ENCODE measurements around the gene FOCAD.

FOCAD gene

DNA sequence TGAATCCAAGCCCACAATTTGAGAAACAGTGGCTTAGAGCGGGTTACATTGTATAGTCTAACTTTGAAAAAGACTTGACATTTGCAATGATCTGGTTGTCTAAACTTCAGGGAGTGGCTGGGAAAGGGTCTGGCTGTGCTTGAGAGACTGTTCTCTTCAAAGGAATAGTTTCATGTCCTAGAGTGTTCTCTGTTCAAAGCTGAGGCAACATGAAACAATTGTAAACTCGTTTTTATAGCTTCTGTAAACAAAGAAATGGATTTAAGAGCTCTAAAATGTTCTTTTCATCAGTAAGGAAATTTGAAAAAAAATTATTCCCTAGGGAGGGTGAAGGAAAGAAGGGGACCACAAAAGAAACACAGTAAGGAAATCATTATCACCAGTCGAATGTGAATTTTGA, 41.6 kb downstream of the FOCAD start:
- no peak overlapping the region for H3K4me3 ChIP-seq (ENCODE audit: low read length)
- no peak for DNase-seq (ENCODE audit: low read depth, low spot score)

DNA sequence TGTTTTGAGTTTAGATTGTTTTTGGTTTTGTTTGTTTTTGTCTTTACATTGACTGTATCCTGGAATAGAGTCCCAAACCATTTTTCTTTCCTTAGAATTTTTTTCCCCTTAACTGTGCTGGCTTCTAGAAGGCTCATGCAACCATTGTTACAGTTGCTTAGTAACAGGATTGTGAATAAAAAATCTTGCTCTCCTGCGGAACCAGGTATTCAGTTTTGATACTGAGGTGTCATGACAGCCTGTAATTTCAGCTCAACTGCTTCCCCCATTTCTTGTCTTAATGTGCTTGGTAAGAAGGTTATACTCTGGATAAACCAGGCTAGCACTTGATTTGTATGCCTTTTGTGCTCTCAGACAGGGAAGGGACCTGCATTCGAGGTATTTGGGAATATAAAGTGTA, 42.1 kb downstream of the FOCAD start:
- DNase-seq (ENCODE audit: low read depth, low spot score), result no peak
- no peak overlapping the region for H3K4me3 ChIP-seq (ENCODE audit: low read length)

DNA sequence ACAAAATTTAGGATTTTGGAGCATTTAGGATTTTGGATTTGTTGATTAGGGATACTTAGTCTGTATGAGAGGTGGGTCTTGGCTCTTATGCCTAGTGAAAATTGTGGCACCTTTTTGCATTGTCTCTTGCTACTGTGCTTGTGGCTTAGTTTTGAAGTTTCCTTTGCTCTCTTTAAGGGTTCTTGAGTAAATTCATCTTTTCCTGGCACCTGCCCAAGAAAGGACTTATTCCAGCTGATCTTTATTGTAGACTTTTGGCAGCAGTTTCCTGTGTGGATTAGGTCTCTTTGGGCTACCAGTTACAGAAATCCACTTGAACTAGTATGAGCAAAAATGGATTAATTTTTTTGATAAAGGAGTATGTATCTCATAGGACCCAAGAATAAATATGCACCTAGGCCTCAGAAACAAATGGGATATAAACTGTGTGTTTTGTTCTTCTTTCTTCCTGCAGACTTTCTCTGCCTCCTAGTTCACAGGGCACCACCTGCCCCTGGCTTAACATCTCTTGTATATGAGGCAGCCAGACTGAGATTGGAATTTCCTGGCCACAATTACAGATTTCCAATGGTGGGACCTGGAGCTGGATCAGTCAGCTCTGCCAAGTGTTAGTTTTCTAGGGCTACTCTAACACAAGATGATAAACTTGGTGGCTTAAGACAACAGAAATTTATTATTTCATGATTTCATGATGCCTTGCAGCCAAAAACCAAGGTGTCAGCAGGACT, 44.6 kb downstream of the FOCAD start:
- no peak overlapping the region for H3K4me3 ChIP-seq (ENCODE audit: low read length)
- DNase-seq (ENCODE audit: low read depth, low spot score), result peak; percentile 41

DNA sequence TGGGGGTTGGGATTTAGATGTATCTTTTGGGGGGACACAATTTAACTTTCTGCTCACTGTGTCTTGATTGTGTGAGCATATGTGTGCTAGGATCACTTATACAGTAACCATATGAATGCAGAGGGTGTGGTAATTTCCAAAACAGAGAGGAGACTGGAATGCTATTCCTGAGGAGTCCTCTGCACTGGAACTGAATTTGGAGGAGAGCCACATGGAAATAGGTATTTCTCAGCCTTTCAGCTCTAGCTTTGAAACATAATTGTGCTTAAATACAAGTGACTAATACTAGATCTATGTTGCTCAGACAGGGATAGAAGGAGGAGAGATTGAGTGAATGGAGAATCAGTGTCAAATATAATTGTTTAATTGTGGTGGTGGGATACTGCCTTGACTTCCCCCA, 45.5 kb downstream of the FOCAD start:
- no peak for DNase-seq (ENCODE audit: low read depth, low spot score)
- H3K4me3 ChIP-seq (ENCODE audit: low read length), result no peak overlapping the region

DNA sequence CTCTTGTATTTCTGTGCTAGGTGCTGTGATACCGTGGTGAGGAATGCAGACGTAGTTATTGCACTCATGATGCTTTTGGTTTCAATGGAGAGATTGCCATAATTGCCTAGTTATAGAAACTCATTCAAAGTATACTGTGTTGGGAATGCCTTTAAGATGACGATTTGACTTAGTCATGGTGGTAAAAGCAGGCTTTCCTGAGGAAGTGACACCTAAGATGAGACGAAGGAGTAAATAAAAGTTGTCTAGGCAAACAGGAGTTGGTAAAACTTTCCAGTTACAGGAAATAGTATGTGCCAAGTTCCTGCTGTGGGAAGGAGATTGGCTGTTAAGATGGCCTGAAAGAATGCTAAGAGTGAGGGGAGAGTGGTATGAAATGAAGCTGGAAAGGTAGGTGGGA, 48.1 kb downstream of the FOCAD start:
- H3K4me3 ChIP-seq (ENCODE audit: low read length), result no peak overlapping the region
- no peak for DNase-seq (ENCODE audit: low read depth, low spot score)

DNA sequence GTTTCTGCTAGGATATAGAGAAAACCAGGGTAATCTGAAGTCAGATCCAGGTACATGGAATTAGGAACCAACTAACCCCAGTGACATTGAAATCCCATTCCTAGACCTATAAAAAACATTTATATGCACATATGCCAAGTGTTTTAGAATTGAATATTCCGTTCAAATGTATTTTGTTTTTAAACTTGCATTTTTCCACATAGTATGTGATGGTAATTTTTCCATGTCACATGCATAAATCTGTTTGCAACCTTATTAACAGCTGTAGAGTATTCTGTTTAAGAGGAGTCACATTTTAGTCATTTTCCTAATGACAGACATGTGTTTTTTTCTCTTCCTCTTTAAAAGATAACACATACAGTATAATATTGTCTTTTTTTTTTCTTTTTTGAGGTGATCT, 50.2 kb downstream of the FOCAD start:
- DNase-seq (ENCODE audit: low read depth, low spot score), result no peak

DNA sequence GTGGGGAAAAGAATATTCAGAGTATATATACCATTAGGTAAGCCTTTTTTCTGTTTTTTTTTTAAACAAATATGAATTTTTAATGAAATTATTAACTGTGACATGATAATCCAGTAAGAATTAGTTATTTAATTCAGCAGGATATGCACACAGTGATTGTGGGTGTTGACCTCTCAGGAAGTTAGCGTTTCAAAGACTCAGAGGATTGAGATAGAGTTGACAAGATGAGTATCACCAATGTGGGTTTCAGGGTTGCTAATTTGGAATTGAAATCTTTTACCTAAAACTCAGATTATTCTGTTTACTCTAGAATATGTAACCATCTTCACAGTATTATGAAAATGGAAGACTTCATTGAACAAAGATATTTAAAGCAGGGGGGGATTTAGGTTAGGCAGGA, 56.2 kb downstream of the FOCAD start:
- no peak overlapping the region for H3K4me3 ChIP-seq (ENCODE audit: low read length)
- DNase-seq (ENCODE audit: low read depth, low spot score), result no peak

More for the DNA sequence above, 50.2 kb downstream of the FOCAD start:
- no peak overlapping the region for H3K4me3 ChIP-seq (ENCODE audit: low read length)

DNA sequence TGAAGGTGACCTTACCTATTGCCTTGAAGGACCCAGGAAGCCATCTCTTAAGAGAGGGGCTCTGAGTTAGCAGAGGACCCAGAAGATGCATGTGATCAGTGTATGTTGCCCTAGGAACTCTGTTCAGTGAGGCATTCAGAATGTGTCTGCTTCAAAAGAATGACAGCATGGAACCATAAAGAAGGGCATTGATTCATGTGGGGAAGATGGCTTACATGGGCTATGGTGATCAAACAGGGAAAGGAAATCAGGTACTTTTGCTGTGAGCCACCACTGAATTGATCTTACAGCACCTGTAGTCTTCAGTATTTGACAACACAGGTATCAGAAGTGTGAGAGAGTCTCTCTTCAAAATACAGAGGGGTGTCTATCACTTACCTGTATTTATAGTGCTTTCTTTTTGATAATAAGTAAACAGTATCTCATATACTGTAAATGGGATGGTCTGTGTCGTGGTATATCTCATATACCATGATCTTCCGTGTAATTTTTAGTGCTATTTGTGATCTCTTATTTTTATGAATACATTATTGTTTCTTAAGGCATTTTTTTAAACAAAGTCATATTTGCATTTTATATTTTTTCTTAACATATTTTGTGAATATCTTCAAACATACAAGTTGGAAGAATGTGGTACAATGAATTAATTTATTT, 57.0 kb downstream of the FOCAD start:
- H3K4me3 ChIP-seq (ENCODE audit: low read length), result no peak overlapping the region
- DNase-seq (ENCODE audit: low read depth, low spot score), result peak; percentile 39

DNA sequence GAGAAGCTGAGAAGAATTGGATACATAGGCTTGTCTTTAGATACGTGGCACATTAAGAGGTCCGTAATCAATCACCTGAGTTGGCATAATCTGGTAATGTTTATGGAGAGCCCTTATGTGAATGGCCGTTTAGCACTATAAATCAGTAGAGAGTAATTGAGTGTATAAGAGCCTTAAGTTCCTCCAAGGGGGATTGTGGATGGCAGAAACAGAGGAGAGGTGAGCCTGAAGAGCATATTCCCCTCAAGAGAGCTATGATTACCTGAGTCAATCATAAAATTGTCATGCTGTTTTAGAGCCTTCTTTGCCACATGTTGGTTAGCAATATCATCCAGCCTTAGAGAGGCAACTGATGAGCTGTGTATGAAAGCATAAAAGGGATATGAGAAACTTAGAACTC, 58.8 kb downstream of the FOCAD start:
- no peak for DNase-seq (ENCODE audit: low read depth, low spot score)
- H3K4me3 ChIP-seq (ENCODE audit: low read length), result no peak overlapping the region

DNA sequence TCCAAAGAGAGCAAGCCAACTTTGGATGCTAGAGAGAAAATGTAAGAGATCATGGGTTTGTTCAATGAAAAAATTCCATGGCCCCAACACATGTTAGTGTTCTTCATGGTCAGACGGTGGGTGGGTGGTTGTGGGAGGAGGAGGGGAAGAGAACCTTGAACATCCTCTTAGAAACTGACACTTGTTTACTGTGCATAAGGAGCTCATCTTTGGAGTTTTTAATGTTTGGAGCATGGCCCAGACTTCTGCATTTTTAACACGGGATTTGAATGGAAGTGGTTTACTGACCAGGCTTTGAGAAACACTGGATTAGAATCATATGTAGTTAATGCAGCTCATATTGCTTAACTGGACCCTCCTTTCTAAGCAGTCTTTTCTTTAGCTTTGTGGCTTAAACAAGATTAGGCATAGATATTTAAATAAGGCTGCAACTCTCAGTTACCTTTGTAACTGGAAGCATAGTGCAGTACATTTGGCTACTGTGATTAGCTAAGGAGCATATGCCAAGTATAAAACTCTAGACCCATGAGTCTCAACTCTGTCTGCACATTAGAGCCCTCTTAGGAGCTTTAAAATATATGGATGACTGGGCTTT, 60.1 kb downstream of the FOCAD start:
- no peak overlapping the region for H3K4me3 ChIP-seq (ENCODE audit: low read length)
- DNase-seq (ENCODE audit: low read depth, low spot score), result no peak

DNA sequence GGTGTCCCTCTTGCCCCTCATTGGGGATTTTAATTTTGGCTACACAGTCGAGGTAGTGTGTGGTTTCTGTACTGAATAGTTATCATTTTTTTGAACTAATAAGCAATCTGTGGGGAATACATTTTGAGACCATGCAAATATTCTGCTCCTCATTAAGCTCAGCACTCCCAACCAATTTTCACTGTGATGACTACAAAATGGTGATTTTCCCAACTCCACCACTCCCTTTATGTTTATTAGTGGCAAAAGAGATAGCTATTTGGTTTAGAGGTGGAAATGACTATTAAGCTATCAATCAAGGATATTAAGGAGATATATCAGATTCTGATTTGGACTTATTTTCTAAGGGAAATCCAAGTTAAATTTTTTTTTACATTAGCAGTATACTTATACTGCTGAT, 62.9 kb downstream of the FOCAD start:
- DNase-seq (ENCODE audit: low read depth, low spot score), result no peak
- no peak overlapping the region for H3K4me3 ChIP-seq (ENCODE audit: low read length)

DNA sequence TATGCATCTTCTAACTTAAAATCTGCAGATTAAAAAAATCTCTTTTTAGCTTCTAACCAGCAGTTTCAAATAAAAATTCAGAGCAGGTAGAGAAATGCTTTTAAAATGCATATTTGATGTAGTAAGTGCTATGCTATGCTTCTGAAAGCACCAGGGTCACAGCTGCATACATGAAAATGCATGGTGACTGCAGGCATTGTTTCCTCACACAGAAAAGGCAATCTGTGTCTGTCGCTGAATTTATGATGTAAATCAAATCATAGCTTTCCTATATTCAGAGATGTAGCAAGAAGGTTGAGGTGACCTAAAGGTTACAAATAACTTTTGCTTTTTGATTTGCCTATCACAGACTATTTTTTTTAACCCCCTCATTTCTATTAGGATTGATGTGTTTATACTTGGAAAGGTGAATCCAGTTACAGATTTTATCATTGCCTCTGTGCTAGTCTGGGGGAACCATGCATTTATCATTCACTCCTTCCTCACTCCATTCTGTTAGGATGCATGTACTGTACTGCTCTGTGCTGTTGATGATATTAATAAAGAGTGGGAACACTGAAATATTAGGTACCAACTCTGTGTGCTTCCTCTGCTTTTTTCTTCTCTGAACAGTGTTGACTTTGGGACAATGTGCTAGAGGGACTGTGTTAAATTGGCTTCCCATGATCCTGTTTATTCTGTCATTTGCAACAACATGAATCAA, 65.6 kb downstream of the FOCAD start:
- H3K4me3 ChIP-seq (ENCODE audit: low read length), result no peak overlapping the region
- no peak for DNase-seq (ENCODE audit: low read depth, low spot score)

DNA sequence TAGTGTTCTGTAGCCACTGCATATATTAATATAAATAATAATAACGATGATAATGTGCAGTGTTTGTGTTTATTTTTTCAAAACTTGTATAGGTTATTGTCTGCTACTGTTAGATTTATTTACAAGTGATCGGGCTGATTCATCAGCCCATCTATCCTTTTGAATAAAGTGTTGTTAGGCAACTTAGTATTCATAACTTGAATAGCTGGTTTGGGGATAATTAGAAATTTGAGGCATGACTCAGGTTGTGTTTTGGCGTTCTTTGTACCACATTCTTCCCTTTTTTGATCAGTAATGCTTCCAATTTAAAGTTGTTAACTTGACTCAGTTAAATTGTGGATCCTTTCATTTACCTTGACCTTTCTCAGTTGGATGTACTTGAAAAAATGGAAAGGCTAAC, 69.7 kb downstream of the FOCAD start:
- no peak for DNase-seq (ENCODE audit: low read depth, low spot score)
- no peak overlapping the region for H3K4me3 ChIP-seq (ENCODE audit: low read length)

DNA sequence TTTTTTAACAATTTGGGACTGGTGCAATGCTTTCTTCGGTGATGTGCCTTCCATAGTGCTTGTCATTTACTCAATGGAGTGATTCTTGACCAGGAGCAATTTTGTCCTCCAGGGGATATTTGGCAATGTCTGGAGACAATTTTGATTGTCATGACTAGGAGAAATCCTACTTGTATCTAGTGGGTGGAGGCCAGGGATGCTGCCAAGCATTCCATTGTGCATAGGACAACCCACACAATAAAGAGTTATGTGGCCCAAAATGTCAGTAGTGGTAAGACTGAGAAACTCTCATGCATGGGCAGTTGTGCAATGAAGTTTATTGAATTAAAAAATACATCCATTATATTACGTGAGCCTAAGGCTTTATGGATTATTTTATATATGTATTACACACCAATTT, 70.5 kb downstream of the FOCAD start:
- no peak overlapping the region for H3K4me3 ChIP-seq (ENCODE audit: low read length)
- no peak for DNase-seq (ENCODE audit: low read depth, low spot score)

DNA sequence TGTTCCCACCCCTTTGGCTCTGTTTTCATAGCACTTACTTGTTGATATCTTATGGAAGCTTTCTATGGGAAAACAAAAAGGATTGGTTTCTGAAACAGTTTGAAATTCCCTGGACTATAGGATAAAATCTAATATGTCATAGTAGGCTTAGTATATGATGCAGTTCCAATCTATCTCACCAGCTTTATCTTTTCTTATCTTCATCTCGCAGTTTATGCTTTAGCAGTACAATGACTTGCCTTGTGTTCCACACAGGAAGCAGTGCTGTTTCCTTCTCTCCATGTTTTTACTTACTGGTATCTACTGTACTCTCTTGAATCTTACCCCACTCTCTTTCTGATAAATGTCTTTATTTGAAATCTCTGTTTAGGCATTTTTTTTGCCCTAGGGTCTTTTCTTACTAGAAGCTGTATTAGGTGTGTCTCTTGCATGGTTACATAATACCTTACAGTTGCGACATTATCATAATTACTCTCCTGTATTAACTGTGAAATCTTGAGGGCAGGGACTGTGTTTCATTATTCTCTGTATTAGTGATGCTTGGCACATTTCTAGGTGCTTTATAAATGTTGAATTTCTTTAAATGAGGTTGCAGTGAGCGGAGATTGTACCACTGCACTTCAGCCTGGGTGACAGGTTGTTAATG, 76.3 kb downstream of the FOCAD start:
- DNase-seq (ENCODE audit: low read depth, low spot score), result peak; percentile 12
- no peak overlapping the region for H3K4me3 ChIP-seq (ENCODE audit: low read length)

DNA sequence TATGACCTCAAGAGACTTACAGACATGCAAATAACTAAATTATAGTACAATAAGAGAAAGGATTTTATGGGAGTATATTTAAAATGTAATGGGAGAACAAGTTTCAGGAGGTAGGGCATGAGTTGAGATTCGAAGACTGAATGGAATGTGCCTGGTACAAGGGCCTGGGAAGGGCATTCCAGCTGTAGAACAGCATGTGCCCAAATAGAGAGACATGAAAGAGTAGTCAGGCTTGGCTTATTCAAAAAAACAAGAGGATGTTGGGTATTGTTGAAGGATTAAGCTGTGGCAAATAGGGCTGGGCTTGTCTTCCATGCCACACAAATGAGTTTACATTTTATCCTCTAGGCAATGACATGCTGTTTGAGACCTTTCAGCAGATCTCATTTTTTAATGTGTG, 86.9 kb downstream of the FOCAD start:
- H3K4me3 ChIP-seq (ENCODE audit: low read length), result no peak overlapping the region
- no peak for DNase-seq (ENCODE audit: low read depth, low spot score)

DNA sequence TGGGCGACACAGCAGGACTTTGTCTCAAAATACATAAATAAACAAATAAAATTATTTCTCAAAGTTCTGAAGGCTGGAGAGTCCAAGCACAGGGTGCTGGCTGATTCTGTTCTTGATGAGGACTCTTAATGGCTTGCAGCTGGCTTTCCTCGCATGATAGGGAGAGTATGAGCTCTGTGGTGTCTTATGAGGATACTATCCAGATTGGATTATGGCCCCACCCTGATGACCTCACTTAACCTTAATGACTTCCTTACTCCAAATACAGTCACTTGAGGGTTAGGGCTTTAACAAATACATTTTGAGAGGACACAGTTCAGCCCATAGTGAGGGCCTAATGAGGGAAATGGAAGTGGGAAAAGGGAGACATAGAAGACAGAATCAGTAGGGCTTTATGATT, 87.7 kb downstream of the FOCAD start:
- H3K4me3 ChIP-seq (ENCODE audit: low read length), result no peak overlapping the region
- DNase-seq (ENCODE audit: low read depth, low spot score), result no peak

DNA sequence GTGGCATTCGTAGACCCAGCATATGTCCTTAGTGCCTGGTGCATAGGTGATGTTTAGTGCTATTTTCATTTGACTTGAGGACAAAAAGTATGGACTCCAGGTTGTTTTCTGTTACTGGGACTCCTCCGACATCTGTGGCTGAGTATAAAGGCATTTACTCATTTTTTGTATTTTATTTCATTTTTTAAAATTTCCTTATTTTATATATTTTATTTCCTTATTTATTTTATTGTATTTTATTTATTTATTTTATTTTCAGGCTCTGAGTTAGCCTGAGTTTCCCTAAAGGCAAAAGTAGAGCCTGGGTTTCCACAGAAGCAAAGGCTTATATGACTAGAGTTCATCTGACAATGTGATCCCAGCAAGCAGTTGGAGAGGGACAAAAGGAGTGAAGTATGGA, 91.6 kb downstream of the FOCAD start:
- no peak for DNase-seq (ENCODE audit: low read depth, low spot score)
- no peak overlapping the region for H3K4me3 ChIP-seq (ENCODE audit: low read length)

DNA sequence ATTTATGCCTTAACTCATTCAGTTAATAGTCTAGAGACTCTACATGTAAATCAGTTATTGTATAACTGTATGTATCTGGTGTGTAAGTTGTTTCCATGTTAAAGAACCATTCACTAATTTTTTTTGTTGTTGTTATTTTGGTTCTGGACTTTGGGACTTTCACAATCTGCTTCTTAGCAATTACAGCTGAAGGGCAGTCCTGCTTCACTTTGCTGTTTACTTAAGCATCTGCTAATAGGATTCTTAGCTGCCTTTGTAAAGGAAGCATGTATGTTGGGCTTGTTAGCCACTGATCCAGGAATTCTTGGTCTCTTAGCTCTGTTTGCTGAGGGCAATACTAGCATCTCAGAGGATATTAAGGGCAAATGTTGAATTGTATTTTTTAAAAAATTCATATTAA, 97.0 kb downstream of the FOCAD start:
- no peak for DNase-seq (ENCODE audit: low read depth, low spot score)
- no peak overlapping the region for H3K4me3 ChIP-seq (ENCODE audit: low read length)

DNA sequence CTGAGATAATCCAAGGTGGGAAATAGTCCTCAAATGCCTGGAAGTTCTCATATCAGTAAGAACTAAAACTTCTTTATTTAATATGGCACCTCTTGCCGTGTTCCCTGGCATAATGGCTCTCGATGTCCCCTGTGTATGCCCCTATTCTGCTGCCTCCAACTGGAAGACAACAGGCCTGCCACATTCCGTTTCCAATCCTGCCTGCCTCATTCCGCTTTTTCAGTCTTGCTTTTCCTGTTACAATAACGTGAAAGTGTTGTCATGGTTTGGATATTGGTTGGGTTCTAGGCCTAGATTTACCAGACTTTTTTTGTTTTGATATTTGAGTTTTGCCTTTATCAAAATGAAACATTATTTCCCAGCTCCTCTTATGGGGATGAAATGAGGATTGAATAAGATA, 98.2 kb downstream of the FOCAD start:
- no peak for DNase-seq (ENCODE audit: low read depth, low spot score)
- no peak overlapping the region for H3K4me3 ChIP-seq (ENCODE audit: low read length)
